Globus pallidus (tissue), 1 donor: ENCODE results near the gene DTNB.
A peak's percentile ranks its signal among the peaks of the same experiment; 100 is the strongest.

Source experiments
- DNase-seq: peaks from one replicate; pipeline ENCODE4 v3.0.0-alpha.2; 2015; ENCODE audit warnings: low spot score

DTNB gene

DNA sequence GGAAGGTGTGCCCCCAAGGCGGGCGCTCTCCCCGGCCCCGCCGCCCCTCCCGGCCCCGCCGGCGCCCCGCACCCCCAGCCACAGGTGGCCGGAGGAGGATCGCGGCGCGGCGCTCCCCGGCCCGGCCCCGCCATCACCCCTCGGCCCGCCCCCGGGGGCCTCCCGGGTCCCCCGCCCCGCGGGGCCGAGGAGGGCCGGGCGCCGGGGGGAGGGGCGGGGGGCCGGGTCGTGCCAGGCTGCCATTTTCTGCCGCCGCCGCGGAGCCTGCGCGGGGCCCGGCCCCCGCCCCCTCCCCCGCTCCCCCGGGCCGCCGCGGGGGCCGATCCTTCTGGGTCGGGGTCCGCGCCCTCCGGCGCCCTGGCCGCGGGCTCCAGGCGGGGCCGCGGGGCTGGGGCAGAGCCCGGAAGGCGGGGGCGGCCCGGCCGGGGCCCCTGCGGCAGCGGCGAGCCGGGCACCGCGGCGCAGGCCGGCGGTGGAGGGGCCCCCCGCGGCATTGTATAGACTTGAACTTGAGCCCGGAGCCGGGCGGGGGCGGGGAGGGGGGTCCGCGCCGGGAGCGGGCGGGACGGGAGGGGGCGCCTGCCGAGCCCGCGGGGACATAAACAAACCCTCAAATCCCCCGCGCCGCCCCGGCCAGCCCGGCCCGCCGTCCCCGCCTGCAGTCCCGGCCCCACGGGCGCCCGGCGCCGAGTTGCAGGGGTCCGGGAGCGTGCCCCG lies 332.2 kb downstream of the DTNB start:
- DNase-seq = peak; percentile 68

DNA sequence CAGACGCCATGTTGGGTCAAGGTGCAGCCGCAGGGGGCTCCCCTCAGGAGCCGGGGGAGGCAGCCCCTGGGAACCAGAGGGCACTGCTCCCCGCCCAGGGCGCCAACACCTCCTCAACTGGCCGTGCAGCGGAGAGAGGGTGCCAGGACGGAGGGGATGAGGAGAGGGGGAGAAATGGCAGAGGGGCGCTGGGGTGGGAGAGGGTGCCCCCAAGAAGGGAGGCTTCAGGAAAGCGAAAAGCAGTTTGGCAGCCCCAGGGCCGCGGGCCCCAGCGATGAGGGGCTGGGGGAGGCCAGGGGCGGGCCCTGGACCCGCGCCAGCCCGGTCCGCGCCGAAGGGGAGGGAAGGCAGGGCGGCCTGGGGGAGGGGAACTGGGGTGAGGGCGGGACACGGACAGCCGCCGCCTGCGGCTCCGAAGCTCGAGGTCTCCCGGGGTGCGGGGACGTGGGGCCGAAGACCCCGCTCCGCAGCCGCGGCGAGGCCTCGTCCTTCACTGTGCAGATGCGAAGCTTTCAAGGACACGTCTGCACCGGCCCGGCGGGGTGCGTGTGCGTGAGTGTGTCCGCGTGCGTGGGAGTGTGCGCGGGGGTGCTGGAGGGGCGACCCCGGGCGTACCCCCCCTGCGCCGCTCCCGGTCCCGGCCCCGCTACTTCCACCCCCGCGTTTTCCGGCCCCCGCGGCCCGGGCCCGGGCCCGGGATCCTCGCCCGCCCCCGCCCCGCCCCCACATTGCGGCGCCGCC lies 333.0 kb downstream of the DTNB start:
- DNase-seq = no peak

DNA sequence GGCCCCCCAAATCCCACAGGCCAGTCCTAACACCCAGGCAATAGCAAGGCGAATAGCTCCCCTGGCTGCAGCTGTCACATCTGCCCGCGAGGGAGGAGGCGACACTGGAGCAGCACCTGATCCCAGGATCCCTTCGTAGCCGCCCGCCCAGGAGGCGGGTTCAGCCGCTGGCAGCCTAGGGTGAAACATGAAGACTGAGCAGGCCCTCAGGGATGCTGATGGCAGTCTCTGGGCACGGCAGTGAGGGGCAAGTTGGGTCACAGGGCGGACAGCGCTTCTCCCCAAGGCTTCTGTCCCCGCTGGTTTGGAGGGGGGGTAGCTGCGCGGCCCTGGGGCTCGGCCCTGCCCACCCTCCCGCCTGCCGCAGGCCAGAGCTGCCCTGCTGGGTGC lies 333.6 kb downstream of the DTNB start:
- no peak for DNase-seq

DNA sequence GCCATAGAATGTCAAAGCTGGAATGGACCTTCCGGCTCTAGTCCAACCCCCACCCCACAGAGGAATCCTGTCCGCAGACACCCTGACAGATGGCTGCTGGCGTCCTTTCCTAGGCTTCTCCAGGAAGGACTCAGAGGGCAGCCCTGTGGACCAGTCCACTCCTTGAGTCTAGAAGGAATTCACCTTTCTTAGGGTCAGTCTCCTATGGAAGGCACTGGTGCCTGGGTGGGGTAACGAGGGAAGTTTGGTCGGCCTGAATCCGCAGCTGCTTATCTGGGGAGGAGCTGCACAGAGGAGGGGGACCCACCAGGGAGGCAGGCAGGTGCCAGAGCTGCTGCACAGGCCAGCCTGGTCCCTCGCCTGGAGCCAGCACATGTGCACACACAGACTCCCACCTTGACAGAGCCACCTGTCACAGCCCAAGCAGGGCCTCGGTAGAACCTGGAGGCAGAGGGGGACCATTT lies 334.1 kb downstream of the DTNB start:
- DNase-seq = no peak

DNA sequence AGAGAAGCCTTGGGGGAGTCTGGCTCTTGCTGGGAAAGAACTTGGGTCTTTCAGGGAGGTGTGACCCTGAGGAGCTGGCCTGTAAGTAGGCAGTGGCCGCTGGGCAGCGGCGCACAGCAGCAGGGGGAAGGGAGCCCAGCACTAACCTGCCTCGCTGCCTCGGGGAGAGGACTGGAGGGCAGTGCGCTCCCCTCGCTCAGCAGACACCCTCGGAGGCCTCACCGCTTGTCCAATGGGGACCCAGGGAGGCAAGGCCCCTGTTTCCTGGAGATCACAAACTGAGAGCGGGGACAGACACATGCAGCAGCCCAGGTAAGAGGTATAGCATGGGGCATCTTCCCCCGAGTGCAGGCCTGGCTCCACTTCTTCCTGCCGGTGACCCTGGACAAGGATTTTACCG lies 335.0 kb downstream of the DTNB start:
- DNase-seq = no peak

DNA sequence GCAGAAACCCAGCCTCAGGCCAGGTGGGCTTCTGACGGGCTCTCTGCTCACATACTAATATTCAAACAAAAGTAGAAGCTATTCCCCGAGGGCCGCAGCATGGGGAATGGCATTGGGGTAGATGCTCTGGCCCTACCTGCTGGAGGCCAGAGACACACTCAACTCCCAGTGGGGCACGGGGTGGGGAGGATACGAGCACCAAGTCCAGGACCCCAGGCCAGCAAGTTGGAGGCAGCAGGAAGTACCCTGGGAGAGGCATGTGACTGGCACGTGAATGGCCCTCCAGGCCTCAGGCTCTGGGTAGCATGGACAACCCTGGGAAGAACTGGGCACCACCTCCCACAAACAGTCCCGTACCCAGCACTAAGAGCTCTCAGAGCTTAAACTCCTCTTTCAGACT lies 335.5 kb downstream of the DTNB start:
- no peak for DNase-seq

DNA sequence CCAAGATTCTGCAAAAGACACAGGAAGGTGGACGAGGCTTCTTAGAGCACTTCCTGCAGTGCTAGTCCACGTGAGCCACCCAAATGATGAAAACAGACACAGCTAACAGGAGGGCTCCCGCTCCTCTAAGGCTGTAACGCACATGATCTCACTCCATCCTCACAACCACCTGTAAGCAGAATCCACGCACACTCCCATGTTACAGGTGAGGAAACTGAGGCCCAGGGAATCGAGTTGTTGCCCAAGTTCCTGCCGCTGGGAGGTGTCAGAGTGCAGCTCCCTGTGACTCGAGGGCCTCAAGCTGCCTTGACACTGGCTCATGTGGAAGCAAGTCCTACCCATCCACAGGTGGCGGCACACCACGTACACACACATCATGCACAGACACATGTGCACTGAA lies 336.1 kb downstream of the DTNB start:
- no peak for DNase-seq

DNA sequence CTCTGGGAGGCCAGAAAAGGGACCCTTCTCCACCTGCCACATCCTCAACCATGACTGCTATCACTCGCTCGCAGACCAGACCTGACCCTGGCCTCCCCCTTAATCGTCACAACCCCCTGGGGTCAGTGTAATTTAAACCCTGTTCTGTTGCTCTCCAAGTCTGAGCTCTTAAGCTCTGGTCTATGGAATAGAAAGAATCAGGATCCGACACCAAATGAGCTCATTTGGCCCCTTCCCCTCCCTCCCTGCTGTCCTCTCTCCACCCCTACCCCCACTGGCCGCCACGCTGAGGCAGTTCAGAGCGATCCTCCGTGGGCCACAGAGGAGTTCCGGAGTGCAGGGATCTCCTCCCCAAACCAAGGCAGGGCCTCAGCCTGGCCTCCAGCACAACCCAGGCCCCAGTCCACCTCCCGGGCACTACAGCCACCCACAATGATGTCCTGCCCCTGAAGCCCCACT lies 337.0 kb downstream of the DTNB start:
- no peak for DNase-seq

DNA sequence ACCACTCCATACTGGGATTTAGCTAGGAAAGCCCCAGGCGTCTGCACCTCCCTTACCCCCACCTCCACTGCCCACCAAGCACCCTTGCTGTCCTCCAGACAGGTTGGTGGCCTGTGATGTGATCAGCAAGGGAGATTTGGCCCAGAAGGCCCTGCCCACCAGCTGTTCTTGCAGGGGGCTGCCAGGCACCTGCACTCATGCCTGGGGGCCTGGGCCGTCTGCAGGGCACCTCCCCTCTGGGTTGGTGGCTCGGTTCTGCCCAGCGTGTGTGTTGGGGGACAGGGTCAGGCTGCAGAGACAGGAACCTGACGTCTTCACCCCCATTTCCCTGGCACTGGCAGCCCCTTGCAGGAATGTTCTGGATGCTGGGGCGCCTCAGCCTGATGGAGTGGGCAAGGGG lies 337.4 kb downstream of the DTNB start:
- DNase-seq = no peak

DNA sequence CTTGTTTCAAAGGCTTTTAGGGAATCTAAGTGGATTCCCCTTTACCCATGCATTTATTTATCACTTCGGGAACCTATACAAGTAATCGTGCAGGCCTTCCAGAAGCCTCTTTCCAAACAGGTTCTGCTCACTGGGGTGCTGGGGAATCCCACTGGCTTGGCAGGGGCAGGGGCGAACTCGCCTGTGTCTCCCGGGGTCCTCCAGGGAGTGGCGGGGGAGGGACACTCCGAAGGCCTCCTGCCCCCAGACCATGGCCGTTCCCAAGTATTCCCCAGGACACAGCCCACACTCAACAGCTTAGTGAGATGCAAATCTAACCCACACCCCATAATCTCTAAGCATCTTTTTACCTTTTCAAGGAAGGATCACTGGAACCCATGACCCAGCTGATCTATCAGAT lies 338.2 kb downstream of the DTNB start:
- DNase-seq = no peak

DNA sequence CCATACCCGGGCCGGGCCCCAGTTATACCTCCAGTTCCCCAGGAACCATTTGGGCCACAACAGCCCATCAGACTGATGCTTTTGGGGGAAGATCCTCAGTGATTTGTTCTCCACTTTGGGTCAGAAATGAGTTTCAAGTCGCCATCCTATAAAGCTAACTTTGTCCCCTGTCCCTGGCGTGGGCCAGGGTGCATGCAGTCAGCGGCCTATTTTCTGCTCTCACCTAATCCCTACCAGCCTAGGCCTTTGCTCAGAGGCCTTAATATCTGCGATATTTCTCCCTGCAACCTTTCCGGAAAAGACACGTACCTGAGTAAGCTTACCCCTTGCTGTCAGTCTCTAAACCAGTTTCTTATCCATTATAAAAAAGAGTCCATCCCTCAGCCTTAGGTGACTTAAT lies 338.9 kb downstream of the DTNB start:
- no peak for DNase-seq

DNA sequence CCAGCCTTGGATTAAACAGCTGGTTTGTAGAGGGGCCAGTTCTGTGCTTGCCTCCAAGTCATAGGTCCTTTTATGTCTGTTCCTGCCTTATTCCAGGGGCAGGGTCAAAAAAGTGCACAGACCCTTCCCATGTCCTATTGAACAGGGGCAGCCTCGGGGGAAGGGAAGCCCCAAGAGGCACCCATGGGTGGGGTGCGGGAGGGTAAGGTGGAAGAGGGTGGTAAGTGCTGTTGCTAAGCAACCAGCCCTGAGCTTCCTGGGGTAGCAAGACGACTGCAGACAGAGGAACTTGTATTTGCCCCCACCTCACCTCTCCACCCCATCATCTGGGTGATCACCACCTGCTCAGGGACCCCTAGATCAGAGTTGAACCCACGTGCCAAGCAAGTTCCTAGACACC lies 339.4 kb downstream of the DTNB start:
- DNase-seq = no peak

DNA sequence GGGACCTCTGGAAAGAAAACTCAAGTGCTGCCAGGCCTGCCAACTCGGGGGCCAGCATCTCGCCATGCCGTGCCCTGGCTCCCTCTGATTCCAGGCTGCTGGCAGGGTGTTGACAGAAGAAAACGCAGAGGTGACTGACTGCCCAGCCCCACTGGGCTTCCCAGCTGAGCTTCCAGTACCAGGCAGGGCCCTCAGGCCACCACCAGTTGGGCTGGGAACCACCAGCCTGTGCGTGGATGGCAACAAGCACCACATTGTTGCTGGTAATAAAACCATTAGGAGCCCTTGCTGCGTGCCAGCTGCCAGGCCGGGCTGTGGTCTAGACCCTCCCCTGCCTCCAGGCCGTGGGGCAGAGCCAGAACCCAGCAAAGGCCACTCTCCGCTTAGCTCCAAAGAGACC lies 340.8 kb downstream of the DTNB start:
- peak; percentile 89 for DNase-seq

DNA sequence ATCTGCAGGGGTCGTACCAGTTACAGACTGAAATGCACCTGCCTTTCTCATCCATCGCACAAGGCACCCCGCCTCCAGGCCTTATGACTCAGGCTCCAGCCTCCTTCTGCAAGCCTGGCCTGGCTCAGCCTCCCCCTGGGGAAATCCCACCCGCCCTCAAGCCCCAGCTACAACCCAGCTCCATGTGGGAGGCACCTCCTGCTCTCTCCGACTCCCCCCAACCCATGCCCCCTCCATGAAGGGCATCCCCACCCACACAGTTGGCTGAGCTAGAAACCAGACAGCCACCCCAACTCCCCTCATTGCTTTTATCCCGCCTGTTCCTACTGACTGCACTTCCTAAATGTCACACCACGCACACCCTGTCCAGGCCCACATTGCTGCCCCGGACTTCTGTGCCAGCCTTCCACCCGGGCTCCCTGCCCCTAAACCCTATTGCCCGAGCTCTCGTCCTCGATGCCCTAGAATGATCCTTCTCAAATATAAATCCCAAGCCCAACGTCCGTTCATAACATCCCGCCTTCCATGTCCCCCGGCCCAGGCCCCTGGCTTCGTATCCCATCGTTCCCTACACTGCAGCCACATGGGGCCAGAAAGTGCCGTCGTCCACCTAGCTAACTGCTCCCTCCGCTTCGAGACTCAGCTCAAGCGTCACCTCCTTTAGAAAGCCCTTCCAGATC lies 341.6 kb downstream of the DTNB start:
- DNase-seq = no peak

DNA sequence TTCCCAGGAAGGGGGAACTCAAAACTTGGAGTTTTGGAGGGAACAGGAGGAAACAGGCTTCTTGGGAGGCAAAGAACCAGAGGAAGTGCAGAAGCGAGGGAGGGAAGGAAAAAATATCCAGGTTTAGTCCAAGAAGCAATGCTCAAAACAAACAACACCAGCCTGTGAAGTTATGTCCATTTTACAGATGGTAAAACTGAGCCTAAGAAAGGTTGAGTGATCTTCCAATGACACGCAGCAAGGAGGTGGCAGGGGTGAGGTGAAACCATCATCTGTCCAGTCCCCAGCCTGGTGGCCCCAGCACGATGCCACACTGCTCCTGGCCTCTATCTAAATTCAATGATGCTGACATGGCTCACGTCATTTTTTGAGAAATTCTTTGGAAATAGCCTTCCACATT lies 342.4 kb downstream of the DTNB start:
- DNase-seq = no peak

DNA sequence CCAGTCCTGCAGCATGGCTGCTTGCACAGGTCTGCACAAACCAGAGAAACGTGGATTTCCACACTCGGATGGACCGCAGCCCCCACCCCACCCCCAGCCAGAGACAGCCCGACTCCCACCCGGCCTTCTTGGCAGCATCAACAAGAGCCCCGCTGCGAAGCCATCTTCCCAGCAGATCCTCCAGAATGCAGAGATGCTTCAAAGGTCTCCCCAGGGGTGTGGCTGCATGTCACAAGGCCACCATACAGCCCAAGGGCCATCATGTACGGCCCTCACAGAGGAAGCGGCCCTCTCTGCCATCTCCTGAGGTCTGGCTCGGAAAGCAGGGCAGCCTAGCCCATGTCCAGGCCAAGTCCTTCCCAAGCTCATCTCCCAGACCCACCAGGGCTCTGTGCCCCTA lies 343.1 kb downstream of the DTNB start:
- DNase-seq = no peak

DNA sequence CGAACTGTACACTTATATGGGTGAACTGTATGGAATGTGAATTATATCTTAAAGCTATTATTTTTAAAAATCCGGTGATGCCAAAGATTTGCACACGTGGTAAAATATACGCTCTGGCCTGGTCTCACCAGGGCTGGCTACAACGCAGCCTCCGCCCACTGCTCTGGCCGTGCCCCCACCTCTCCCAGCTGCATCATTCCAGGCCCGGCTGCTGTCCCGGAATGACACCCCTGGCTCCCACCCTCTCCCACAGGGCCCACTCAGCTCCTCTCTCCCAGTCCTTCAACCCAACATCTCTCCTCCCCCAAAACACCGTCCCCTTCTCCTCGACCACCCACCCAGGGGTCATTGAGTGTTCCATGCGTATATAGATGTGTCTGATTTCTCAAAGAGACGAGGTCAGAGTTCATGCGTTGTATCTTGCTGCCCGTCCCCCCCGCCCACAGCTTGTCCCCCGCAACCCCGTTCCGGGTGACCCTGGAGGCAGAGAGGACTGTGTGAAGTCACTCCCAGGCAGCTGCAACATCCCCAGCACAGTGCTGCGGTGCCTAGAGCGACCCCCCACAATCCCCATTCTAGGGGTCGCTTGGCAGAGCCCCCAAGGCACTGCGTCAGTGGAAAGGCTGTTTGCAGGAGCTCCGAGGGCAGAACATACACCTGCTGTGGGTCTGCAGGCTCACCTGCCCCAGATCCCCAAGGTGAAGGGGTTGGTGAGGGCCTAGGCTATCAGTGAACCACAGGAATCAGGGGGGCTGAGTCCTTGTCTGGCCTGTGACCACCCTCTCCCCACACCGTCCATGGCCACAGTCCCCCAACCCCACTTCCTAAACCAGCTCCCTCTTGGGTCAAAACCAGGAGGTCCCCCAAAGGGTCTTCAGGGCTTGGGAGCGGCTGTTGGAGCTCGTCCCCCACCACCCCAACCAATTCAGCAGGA lies 345.0 kb downstream of the DTNB start:
- no peak for DNase-seq
